Natural killer cell (primary cell): ENCODE measurements around the gene IGSF1. TPM values are rescaled to one million over a fixed set of nuclear protein-coding genes. Genes with fewer than 3 reads are reported as not detected.

ENCODE experiments used
- ATAC-seq, 3 donors: fragments of 150-1000 bp in 2 of 3; fragments of 200-7000 bp in 1 of 3; cut with Tn5 transposase; 1 replicate in 1 of 3; 2 replicates in 2 of 3; pipeline ENCODE4 v1.10.0; 2021; ENCODE audit warnings: mild to moderate bottlenecking in 2 of 3, moderate library complexity in 2 of 3
- DNase-seq, 2 donors: peaks; one replicate each; pipeline versions ENCODE4 v3.0.0 to v3.0.0-alpha.2; 2013 to 2021; ENCODE audit warnings: mixed read lengths in 1 of 2
- H3K27ac ChIP-seq: one replicate; pipeline ENCODE4 v1.5.1; 2013; ENCODE audit warnings: mild to moderate bottlenecking, low read length
- H3K27me3 ChIP-seq: one replicate; pipeline ENCODE4 v1.6.1; 2013; ENCODE audit warnings: low read length; ENCODE audit not compliant: control insufficient read depth, insufficient read depth
- H3K36me3 ChIP-seq: one replicate; pipeline ENCODE4 v1.6.1; 2013; ENCODE audit warnings: low read length; ENCODE audit not compliant: control insufficient read depth, insufficient read depth
- H3K4me1 ChIP-seq: one replicate; pipeline ENCODE4 v1.6.1; 2013; ENCODE audit warnings: low read length; ENCODE audit not compliant: control insufficient read depth, insufficient read depth
- H3K4me3 ChIP-seq: one replicate; pipeline ENCODE4 v1.5.1; 2013; ENCODE audit warnings: low read length
- H3K9me3 ChIP-seq: one replicate; pipeline ENCODE4 v1.6.1; 2013; ENCODE audit warnings: low read length; ENCODE audit not compliant: control insufficient read depth, insufficient read depth
- H3K27ac Mint-ChIP-seq, 2 donors: one replicate each; pipeline ENCODE4 v1.8.0; 2022; ENCODE audit warnings: mild to moderate bottlenecking in 2 of 2, mixed read lengths in 2 of 2, moderate library complexity in 1 of 2
- H3K27me3 Mint-ChIP-seq, 2 donors: one replicate each; pipeline ENCODE4 v1.8.0; 2022; ENCODE audit warnings: low read depth in 2 of 2, mixed read lengths in 2 of 2
- H3K36me3 Mint-ChIP-seq: one replicate; pipeline ENCODE4 v1.8.0; 2022; ENCODE audit warnings: mixed read lengths
- H3K4me1 Mint-ChIP-seq, 2 donors: one replicate each; pipeline ENCODE4 v1.8.0; 2022; ENCODE audit warnings: mixed read lengths in 2 of 2
- H3K4me3 Mint-ChIP-seq: one replicate; pipeline ENCODE4 v1.8.0; 2022; ENCODE audit warnings: mild to moderate bottlenecking, moderate library complexity, mixed read lengths
- H3K9me3 Mint-ChIP-seq, 2 donors: one replicate each; pipeline ENCODE4 v1.8.0; 2022; ENCODE audit warnings: mixed read lengths in 2 of 2
- WGBS: methylation state at CpG from one replicate; pipeline ENCODE4 v1.1.7; 2013; ENCODE audit warnings: missing lambda C conversion rate; ENCODE audit not compliant: insufficient coverage; 5-methylcytosine and 5-hydroxymethylcytosine counted together
- intact Hi-C: fragments of 100-400 bp; cut with micrococcal nuclease; formaldehyde crosslinking; loops from one replicate; pipeline ENCODE4 v1.14.2; 2022
- total RNA-seq, 4 donors: library from RNA; stranded (reverse); fragments of 120-200 nt in 1 of 4; gene quantifications; one replicate each; pipeline versions ENCODE4 v1.2.3 to v1.2.4, GENCODE V29; 2013 to 2022
- TF ChIP-seq, protein P1 (sequence below): fragments of 200-600 bp; IDR thresholded peaks from one replicate; pipeline ENCODE4 v1.8.0; 2022; ENCODE audit warnings: antibody characterized with exemption

The IGSF1 gene
- total RNA-seq, 3 donors from 2014 or later (not counting 1 experiment from before 2014, with no cell fraction given), result not detected

DNA sequence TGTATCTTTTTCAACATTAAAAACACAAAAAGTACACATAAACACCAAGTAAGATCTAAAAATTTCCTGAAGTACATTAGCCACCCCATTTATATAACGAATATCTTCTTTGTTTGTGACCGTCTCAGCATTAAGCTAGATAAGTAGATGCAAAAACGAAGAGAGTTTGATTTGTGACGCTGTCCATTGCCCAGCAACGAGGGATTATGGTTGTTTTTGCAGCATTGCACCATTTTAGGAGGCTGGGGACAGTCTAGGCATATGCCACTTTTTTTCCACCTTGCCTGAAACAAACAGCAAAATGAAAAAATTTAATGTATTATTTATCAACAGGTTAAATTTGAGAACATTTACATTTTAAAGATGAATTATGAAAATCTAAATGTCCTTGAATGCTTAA, 12.0 kb upstream of the IGSF1 start:
- TF ChIP-seq, protein P1, sequence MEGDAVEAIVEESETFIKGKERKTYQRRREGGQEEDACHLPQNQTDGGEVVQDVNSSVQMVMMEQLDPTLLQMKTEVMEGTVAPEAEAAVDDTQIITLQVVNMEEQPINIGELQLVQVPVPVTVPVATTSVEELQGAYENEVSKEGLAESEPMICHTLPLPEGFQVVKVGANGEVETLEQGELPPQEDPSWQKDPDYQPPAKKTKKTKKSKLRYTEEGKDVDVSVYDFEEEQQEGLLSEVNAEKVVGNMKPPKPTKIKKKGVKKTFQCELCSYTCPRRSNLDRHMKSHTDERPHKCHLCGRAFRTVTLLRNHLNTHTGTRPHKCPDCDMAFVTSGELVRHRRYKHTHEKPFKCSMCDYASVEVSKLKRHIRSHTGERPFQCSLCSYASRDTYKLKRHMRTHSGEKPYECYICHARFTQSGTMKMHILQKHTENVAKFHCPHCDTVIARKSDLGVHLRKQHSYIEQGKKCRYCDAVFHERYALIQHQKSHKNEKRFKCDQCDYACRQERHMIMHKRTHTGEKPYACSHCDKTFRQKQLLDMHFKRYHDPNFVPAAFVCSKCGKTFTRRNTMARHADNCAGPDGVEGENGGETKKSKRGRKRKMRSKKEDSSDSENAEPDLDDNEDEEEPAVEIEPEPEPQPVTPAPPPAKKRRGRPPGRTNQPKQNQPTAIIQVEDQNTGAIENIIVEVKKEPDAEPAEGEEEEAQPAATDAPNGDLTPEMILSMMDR, result no peak

DNA sequence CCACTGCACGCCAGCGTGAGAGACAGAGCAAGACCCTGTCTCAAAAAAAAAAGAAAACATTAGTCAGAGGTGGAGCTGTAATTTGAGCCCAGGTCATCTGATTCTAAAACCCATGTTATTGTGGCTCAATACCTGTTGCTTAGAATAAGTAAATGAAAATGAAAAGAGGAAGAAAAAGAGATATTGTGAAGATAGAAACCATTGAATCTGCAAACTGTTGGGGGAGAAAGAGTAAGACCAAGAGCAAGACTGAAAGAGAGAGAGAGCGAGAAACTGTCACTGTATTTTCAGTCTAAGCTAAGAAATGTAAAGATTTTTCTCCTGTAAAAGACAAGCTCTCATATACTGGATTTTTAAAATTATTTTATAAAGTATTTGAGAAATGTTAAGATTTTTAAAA, 9.7 kb upstream of the IGSF1 start:
- 60% methylated on average over 2 of the region's 3 CpGs for WGBS
- Histone ChIP-seq H3K4me1 (no peaks in the 10 kb centered on the region), H3K9me3 (no peaks in the 10 kb centered on the region), H3K36me3 (no peaks in the 10 kb centered on the region), H3K27ac (no peak overlapping the region), H3K27me3 (no peaks in the 10 kb centered on the region), H3K4me3 (no peak overlapping the region)
- intact Hi-C loops, result no loop called here
- Mint-ChIP-seq H3K27me3 (peaks cover 3 to 31% of the 10 kb centered on the region in 2 donors), H3K27ac (no peak overlapping the region), H3K36me3 (no peaks in the 10 kb centered on the region), H3K9me3 (no peaks in the 10 kb centered on the region), H3K4me1 (no peaks in the 10 kb centered on the region), H3K4me3 (no peak overlapping the region)
- DNase-seq (no peak), ATAC-seq (no peak)
- TF ChIP-seq, protein P1, result no peak

More for the DNA sequence above, 12.0 kb upstream of the IGSF1 start:
- Histone ChIP-seq H3K27ac (no peak overlapping the region), H3K9me3 (no peaks in the 10 kb centered on the region), H3K4me3 (no peak overlapping the region), H3K36me3 (no peaks in the 10 kb centered on the region), H3K4me1 (no peaks in the 10 kb centered on the region), H3K27me3 (no peaks in the 10 kb centered on the region)
- no peaks in the 10 kb centered on the region for H3K9me3 Mint-ChIP-seq
- intact Hi-C loops, result no loop called here
- H3K4me1 Mint-ChIP-seq, result no peaks in the 10 kb centered on the region
- no peaks in the 10 kb centered on the region for H3K36me3 Mint-ChIP-seq
- no peak for DNase-seq
- no peak overlapping the region for H3K4me3 Mint-ChIP-seq
- peaks cover 3 to 11% of the 10 kb centered on the region in 2 donors for H3K27me3 Mint-ChIP-seq
- H3K27ac Mint-ChIP-seq, result no peak overlapping the region
- ATAC-seq, result no peak
- WGBS, result 60% methylated on average over 5 of the region's 5 CpGs

DNA sequence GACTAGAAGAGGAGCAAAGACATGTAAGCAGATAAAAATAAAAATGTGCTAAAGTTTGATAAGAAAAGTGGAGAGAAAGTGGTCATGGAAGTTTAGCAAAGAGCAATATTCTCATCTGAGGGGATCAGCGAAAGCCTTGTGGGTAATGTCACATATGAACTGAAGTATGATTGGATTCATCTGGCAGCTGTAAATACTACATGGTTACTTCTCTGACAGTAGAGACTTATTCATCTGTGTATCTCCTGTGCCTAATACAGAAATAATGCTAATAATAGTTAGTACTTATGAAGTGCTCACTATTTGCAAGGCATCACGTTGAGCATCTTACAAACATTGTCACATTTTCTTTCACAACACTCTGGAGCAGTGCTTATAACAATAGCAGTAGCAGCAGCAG, 8.9 kb upstream of the IGSF1 start:
- no peaks in the 10 kb centered on the region for H3K9me3 Mint-ChIP-seq
- no peak overlapping the region for H3K27ac Mint-ChIP-seq
- H3K36me3 ChIP-seq, result no peaks in the 10 kb centered on the region
- DNase-seq, result no peak
- peaks cover 3 to 35% of the 10 kb centered on the region in 2 donors for H3K27me3 Mint-ChIP-seq
- no peaks in the 10 kb centered on the region for H3K4me1 ChIP-seq
- WGBS, result 86% methylated on average over 2 of the region's 2 CpGs
- ATAC-seq, result no peak
- no peaks in the 10 kb centered on the region for H3K27me3 ChIP-seq
- no peaks in the 10 kb centered on the region for H3K36me3 Mint-ChIP-seq
- intact Hi-C loops, result no loop called here
- H3K4me3 Mint-ChIP-seq, result no peak overlapping the region
- no peak overlapping the region for H3K4me3 ChIP-seq
- TF ChIP-seq, protein P1, result no peak
- H3K9me3 ChIP-seq, result no peaks in the 10 kb centered on the region
- no peaks in the 10 kb centered on the region for H3K4me1 Mint-ChIP-seq
- H3K27ac ChIP-seq, result no peak overlapping the region

DNA sequence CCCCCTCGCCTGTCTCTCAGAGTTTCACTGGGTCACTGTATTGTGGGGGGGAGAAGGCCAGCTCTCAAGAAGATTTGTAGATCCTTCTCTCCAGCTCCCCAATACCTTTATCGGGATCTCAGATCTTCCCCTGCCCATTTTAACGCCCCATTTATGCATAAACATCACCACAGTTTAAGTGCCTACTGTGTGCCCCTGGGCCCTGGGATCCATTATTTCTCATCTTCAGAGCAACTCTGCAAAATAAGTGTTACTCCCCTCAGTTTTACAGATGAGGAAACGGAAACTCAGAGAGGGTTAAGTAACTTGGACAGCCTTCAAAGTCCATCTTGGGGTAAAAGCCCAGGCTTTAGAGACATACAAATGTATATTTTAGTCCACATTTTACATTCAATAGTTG, 421 bp upstream of the IGSF1 start:
- intact Hi-C loops, result no loop called here
- no peaks in the 10 kb centered on the region for H3K4me1 Mint-ChIP-seq
- no peak overlapping the region for H3K27ac Mint-ChIP-seq
- H3K36me3 ChIP-seq, result no peaks in the 10 kb centered on the region
- DNase-seq (no peak), ATAC-seq (no peak)
- no peak overlapping the region for H3K4me3 Mint-ChIP-seq
- no peaks in the 10 kb centered on the region for H3K27me3 ChIP-seq
- no peaks in the 10 kb centered on the region for H3K9me3 Mint-ChIP-seq
- no peak overlapping the region for H3K27ac ChIP-seq
- TF ChIP-seq, protein P1, result no peak
- H3K36me3 Mint-ChIP-seq, result no peaks in the 10 kb centered on the region
- WGBS, result 45% methylated on average over 2 of the region's 4 CpGs
- no peaks in the 10 kb centered on the region for H3K4me1 ChIP-seq
- H3K9me3 ChIP-seq, result no peaks in the 10 kb centered on the region
- peaks cover 8 to 71% of the 10 kb centered on the region in 2 donors for H3K27me3 Mint-ChIP-seq
- no peak overlapping the region for H3K4me3 ChIP-seq
